Keratinocyte (primary cell): Measurements from ENCODE around the gene FABP6.

ENCODE experiments used
- CTCF ChIP-seq, 3 experiments: IDR thresholded peaks in 1 of 3; conservative IDR thresholded peaks in 1 of 3; optimal IDR thresholded peaks in 1 of 3; 2 replicates in 2 of 3; 3 replicates in 1 of 3; pipeline versions ENCODE3 to v1.5.1; 2011; ENCODE audit warnings: low read length in 3 of 3, mild to moderate bottlenecking in 3 of 3, moderate library complexity in 2 of 3, control low read depth in 1 of 3, inconsistent platforms in 1 of 3; ENCODE audit not compliant: insufficient read depth in 2 of 3; ENCODE audit errors: extremely low read depth in 1 of 3
- EZH2 ChIP-seq: IDR thresholded peaks from one replicate; pipeline ENCODE4 v1.6.1; 2012; ENCODE audit warnings: inconsistent platforms, mild to moderate bottlenecking, low read length, moderate library complexity

DNA sequence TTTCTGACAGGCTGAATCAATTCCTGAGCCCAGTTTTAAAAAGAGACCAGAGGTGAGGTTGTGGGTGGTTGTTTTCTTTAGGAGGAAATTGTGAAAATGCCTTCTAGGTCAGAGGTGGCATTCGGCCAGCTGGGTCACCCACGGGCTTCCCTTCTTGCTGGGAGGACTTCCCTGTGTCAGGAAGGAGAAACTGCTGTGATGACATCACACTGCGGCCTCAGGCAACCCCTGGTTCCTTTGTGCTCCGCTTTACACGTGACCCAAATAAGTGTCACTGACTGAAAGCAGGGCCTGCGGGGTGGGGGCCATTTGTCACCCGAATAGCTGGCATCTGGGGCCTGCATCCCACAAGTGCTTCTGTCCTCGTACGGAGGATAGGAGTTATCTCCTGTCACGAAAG is 39.7 kb downstream of the FABP6 start:
- TF ChIP-seq CTCF (optimal IDR thresholded peaks at IDR 0.05 in 1 of 3, IDR thresholded peaks at IDR 0.05 in 1 of 3, conservative IDR thresholded peaks at IDR 0.05 in 1 of 3; ENCODE audit: extremely low read depth in 1 of 3, insufficient read depth in 2 of 3, low read length in 3 of 3) (no peak), EZH2 (no peak)
